GM21515 (cell line): ENCODE data around the gene NFAM1.

Experiments used
- ATAC-seq: cut with Tn5 transposase; IDR thresholded peaks from one replicate; pipeline ENCODE4 v1.9.1; 2021; ENCODE audit not compliant: unreplicated experiment

NFAM1 gene

DNA sequence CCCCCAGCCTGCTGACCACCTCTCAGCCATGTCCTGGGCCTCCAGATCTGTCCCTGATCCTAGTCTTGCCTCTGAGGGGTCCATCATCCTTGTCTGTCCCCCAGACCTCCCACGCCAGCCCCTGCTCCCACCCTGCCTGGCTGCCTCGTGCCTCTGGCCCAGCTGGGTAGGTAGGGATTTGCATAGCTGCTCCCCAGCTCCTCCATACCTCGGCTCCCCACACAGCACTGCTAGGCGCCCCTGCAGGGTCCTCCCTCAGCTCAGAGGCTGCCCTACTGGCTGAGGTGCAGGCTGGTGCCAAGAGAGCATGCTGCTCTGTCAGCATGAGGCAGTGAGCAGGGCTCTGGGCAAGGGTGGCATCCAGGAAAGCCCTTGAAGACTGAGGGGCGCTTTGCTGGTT lies 47.7 kb downstream of the NFAM1 start:
- no peak for ATAC-seq

DNA sequence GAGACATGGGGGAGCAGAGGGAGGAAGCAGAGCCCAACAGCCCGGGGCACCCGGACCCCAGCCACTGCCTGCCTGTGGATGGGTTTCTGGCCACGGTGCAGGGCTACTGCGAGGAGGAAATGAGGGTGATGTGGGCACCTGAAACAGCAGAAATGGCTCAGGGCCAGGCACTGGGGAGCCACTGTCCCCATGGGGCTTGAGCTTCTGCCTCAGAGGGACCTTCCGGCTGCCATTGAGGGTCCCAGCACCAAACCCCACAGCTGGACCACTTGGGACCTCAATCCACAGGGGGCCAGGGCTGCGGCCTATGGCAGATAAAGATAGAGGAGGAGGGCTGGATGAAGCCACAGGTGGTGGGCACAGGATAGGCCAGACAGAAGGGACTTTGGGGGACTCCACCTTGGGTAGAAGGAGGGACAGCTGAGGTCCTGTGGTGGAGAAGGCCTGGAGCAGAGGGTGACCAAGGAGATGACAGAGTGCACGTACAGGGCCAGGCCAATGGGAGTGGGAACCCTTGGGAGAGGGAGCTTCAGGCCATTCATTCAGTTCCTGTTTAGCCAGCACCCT lies 48.3 kb downstream of the NFAM1 start:
- no peak for ATAC-seq

DNA sequence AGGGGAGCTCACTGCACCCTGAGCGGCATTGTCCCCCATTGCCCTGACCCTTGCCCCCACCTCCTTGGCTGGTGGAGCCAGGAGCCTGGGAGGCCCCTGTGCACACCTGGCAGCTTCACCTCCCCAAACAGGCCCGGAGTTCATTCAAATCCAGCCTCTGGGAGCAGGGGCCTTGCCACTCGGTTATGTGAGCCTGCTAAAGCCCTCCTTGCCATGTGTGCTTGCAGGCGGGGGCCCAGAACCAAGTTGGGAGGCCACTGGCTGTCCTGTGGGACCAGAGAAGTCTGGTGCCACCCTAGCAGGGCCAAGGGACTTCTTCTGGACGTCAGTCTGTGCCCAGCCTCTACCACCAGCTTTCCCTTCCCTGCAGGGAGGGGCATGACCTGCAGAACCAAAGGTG lies 48.9 kb downstream of the NFAM1 start:
- ATAC-seq, result no peak

DNA sequence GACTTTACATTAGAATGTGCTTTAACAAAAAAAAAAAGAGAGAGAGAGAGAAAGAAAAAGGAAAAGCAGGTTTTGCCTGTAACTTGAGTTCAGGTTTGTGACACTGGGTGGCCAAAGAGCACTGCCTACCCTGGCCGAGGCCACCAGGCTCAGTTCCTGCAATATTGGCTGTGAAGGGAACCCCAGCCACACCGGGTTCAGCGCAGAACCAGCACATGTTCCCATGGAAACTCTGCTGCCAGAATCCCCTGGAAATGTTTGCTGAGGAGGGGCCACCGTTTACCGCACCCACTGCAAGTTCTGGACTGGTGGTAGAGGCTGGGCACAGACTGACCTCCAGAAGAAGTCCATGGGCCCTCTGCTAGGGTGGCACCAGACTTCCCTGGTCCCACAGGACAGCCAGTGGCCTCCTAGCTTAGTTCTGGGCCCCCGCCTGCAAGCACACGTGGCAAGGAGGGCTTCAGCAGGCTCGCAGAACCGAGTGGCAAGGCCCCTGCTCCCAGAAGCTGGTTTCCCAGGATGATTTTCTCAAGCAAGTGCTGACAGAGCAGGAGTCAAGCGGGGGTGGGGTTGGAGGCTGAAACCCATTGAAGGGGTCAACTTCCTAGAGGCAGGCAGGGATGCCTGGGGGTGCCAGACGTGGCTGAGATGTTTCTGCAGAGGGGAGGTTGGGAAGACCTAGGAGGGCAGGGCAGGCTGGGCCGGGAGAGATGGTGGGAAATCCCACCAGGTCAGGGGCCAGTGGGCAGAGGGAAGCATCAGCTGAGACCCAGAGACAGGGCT lies 51.2 kb downstream of the NFAM1 start:
- no peak for ATAC-seq

DNA sequence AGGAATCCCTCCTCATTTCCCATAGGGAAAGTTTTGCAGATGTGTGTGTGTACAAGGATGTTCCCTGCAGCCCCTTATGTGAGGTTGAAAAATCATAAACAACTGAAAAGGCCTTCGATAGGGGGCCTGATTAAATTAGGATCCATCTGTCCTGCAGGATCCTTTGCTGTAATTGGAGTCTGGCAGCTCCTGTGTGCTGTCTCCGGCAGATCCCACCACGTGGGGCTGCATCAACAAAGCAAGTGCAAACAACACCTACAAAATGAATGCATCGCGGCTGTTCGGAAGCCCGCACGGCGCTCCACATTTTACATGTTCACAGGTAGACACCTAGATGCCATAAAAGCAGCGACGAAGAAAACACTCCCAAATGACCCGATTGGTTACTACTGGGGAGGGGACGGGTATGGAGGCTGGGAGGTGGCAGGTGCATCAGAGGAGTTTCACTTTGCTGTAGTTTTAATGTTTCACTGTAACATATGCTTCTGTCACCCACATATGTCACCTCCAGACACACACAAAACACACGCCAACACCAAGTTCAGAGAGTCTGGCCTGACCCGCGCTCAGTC lies 52.2 kb downstream of the NFAM1 start:
- ATAC-seq, result no peak

DNA sequence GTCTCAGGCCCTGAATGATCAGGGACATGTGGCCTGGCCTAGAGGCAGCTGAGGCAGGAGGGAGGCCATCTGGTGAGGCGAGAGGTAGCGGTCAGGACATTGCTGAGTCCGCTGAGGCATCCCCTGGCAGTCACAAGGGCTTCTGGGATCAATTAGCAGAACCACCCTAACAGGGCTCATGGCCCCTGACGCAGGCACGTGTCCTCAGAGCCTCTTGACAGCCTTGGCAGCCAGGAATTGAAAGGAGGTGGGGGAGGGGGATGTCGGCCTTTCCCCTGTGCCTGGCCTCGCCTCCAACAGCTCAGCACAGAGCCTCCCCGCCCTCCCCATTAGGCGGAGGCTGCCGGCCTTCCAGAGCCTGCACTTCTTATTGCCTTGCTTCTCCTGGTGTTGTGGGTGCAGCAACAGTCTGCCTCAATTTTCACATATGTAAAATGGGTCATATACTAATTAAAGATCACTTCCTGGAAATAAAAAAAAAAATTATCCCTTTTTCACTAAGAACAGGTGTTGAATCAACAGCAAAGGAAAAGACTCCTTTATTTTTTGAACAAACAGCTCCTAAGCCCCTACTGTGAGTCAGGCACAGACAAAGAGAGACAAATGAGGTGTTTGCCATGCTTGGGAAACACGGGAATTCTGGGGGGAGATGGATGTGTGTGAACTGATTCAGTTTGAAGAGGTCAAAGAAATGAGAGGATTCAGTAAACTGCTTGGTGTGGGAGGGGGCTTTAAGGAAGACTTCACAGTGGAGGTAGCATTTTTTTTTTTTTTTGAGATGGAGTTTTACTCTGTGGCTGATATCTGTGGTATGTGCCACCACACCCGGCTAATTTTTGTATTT lies 55.3 kb downstream of the NFAM1 start:
- ATAC-seq, result no peak

DNA sequence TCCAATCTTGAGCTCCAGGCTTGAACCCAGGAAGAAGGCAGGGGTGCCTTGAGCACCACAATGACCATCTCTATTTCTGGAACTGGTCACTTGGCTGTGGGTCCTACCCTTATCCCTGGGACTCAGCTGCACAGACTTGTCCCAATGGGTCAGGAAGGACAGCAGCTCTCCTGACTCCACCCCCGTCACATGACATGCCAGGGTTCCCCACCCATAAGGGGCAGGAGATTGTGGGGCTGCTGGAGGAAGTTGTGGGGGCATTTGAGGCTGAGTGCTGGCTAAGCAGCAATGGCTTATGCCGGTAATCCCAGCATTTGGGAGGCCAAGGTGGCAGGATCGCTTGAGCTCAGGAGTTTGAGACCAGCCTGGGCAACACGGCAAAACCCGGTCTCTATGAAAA lies 56.2 kb downstream of the NFAM1 start:
- ATAC-seq, result no peak

DNA sequence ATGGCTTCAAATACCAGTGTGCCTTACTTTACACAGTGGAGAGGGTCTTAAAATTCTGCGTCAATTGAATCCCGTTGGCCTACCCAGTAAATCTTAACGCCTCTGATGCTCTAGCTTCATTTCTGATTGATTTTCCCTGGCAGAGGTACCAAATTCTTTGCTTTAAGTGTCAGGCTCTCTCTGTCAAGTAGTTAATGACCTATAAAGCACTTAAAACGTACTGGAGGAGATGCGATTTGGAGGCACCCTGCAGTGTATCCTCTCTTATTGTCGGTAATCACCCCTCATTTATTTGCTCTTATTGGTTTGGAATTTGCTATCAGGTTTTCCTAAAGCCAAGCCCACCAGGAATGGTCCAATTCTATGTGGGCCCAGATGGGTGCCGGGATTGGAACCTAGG lies 59.2 kb downstream of the NFAM1 start:
- ATAC-seq, result no peak

DNA sequence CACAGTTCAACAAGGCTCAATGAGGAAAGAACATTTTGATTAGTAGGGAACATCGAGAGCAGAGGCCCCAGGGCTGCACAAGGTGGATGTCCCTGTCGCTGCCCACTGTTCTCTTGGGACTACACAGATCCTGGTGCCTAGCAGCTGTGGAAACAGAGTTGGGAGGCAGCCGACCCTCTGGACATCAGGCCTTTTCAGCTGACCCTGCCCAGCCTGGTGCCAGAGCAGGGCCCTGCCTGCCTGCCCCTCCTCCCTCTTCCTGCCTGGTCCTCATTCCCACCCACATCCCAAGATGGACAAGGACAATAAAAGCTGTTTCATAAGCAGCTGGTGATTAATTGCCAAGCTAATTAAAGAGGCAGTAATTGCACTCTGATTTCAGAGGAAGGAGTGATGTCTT lies 60.7 kb downstream of the NFAM1 start:
- ATAC-seq, result no peak

DNA sequence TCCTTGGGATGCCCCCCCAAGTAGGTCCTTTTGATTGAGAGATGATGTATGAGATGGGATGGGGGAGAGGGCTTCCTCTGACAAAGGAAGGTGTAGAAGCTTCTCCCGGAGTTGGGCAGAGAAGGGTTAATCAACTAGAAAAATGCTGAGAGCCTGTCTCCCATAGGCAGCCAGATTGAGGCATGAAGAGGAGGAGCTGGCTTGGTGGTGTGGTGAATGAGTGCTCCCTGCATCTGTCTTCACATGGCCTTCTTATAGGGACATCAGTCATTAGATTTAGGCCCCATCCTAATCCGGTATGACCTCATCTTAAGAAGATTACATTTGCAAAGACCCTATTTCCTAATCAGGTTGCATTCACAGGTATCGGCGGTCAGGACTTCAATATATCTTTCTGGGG lies 61.1 kb downstream of the NFAM1 start:
- ATAC-seq, result no peak

DNA sequence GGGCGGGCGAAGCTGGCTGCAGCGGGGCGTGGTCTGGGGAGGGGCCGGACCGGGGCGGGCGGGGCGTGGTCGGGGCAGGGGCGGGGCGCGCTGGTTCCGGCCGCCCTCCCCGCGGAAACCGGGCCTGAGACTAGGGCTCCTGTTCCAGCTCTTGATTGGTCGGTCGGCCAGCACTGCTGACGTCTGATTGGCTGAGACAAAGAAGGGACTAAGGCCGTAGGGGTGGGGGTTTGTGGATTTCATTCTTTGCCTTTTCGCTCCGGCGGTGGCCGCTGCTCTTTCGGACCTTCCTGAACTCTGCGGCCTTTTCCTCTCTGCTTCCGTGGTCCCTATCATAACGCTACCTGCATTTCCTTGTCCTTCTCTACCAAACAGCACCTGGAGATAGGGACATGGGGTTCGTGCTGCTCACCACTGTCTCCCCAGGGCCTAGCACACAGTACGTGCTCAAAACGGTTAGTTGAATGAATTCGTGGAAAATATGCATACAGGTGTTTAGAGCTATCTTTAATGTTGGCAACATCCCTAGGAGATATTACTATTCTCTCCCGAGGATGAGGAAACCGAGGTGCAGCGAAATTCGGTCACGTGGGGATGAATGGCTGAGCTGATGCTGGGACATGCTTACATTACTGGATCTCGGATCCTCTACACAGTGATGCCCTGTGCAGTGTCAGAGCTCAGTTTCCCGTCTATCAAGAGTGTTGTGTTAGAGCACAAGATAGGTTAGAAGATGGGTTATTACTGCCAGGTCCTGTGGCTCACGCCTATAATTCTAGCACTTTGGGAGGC lies 62.8 kb downstream of the NFAM1 start:
- ATAC-seq, result peak; percentile 97

DNA sequence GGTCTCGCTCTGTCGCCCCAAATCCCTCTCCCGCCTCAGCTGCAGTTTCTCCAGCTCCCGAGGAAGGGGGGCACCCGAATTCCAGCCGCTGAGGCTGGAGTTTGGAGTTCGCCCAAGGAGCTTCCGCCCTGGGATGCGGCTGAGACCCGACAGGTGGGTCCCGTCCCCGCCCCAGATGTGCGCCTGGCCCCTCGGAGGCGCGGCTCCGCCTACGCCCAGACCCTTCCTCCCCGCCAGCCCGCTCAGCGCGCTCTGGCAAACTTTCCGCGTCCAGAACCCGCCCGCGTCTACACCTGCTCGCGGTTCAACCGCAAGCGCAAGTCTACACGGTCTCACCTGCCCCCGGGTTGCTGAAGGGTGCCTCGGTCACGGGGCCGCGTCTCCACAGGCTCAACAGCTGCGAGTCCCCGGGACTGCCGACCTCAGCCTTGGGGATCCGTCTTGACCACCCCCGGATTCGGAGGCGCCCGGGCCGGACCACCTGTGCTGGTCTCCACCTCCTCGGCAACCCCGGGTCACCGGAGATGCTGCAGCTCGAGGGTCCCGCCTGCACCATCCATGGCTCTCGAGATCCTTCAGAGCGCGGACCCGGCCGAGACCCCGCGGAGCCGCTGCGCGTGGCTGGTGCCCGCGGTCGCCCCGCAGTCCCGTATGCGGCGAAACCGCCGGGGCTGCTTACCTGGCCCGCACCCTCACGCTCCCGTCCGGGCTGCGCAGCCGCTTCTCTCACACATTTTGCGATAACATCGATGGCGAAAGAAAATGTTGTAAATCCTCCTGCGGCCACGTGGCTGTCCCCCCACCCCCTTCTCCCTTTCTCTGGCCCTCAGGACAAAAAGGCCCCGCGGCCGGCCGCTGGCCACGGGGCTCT lies 63.6 kb downstream of the NFAM1 start:
- ATAC-seq, result peak; percentile 6

DNA sequence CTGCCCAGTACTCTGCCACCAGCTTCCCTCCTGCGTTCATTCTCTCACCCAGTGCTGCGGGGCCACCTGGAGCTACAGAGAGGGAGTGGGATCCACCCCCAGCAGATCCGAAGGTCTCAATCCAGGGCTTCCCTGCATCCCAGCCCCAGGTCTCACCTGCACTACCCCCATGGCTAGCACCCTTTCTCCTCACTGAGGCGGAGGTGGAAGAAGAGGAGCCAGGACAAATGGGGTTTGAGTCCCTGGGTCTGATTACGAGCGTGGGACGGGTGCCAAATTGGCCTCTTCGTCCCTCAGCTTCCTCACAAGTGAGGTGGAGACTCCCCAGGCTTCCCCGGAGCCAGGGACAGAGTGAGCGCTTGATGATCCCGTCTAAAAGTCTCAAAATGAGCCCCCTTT lies 64.2 kb downstream of the NFAM1 start:
- ATAC-seq, result no peak

DNA sequence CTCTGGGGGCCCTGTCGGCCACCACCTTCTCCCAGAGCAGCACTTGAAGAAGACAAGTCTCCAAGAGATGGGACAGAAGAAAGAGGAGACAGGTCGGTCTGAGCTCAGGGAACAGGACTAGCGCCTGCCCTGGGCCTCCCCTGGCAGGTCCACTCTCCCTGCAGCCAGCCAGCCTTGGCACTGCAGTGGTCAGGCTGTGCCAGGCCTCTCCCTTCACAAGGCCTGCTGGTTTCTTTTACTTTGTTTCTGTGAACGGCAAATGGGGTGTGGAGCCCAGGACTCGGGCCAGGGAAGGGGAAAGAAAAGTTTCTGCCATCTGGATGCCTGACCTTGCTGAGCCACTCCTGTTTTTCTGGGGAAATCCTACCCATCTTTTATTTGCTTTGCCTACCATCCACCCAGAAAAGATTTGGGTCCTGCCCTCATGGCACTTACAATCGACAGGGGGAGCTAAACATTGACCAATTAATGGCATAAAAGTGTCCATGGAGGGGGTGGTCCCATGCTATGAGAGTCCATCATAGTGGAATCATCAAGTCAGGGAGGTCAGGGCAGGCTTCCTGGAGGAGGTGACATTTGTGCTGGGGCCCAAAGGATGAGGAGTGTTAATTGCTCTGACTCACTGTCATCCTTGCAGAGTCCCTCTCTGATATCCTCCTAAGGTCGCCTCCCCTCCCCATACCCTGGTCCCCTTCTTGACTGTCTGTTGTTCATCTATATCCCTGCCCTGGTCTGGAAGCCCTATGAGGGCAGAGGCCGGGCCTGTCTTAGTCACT lies 65.2 kb downstream of the NFAM1 start:
- ATAC-seq, result no peak

DNA sequence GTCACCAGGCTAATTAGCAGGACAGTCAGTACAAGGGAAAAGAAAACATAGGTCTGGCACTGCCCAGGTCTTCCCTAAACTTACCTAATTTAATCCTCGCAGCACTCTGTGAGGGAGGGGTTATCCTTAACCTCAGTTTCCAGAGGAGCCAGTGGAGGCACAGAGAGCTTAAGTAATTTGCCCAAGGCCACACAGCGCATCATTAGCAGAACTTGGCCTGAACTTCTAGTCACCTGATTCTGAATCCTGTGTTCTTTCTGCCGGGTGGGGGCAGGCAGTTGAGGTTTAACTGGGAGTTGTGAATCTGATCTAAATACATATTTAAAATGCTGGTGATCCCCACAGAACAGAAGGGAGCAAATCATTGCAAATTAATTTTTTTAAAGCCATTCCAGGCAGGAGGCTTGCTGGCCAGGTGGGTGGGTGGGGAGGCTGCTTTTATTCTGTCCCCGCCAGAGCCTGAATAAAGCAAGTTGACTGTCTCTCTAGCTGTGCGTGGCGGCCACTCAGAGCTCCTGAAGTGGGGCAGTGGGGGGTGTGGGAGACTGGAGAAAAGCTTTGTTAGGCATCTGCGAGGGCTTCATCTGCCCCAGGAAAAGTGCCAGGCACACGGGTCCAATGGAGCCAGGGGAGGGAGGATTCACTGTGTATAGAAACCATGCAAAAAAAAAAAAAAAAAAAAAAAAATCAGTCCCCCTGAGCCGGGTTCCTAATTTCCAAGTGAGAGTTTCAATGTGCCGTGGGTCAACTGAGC lies 66.1 kb downstream of the NFAM1 start:
- no peak for ATAC-seq

DNA sequence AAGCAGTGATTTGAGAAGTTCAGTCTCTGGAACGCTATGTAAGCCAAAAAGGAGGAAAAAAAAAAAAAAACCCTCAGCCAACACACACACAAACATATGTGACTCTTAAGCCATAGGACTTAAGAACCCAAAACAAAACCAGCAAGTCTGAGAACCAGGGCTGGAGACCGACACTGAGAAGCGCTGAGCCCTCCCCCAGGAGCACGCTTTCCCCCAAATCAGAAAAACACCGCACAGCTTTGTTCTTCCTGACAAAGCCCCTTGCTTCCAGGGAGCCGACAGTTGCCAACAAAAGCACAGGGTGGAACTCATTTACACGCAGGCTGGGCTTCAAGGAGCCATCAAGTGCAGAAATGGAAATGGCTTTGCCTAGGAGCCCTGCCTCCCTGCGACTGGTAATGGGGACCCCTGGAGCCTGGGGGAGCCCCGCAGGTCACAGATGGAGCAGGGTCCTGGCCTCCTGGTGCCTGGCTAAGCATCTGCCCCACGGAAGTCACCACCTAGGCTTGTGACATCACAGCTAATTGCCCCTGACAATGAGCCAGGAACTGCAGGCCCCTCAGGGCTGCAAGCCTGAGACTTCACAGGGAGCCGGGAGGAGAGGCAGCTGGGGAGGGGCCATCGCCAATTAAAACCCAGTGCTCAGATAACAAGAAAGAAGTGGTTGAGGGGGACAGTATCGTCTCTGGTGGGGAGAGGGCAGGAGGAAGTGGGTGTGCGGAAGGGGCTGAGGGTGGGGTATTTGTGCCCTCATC lies 66.9 kb downstream of the NFAM1 start:
- no peak for ATAC-seq

DNA sequence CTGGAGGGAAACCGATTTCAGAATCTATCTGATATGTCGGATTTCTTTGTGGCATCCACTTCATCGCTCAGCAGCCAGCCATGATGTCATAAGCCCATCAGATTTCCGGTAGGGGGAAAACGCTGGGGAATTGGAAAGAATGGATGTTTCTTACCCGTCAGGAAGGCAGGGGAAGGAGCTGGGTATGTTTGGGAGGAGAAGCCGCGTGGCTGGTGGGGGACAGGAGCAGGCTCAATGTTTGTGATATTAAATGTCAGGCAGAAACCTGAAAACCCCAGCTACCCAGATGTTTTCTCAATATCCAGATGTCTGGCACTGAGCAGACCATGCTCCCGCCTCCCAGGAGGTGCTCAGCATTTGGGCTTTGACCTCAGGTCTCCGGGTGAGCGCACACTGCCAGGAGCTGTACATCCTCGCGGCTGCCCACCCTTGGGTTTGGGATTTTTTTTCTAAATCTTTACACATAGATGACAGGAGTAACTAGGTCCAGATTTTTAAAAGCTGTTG lies 67.5 kb downstream of the NFAM1 start:
- no peak for ATAC-seq

DNA sequence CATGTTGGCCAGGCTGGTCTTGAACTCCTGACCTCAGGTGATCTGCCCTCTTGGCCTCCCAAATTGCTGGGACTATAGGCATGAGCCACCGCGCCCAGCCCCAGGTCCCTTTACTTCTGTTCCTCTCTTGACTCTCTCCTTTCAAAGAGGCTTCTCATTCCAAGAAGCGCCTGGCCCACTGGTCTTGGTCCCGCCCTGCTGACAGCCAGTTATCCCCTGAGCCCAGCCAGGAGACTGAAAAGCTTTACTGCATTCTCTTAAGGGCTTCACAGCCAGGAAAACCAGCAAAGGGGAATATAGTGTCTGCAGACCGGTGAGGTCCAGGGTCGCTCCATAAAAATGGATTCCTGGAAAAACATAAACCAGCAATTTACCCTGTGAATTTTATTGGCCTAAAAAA lies 68.3 kb downstream of the NFAM1 start:
- no peak for ATAC-seq
